ENCODE measurements around the gene RIC3.

RIC3 gene, protein sequence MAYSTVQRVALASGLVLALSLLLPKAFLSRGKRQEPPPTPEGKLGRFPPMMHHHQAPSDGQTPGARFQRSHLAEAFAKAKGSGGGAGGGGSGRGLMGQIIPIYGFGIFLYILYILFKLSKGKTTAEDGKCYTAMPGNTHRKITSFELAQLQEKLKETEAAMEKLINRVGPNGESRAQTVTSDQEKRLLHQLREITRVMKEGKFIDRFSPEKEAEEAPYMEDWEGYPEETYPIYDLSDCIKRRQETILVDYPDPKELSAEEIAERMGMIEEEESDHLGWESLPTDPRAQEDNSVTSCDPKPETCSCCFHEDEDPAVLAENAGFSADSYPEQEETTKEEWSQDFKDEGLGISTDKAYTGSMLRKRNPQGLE

DNA sequence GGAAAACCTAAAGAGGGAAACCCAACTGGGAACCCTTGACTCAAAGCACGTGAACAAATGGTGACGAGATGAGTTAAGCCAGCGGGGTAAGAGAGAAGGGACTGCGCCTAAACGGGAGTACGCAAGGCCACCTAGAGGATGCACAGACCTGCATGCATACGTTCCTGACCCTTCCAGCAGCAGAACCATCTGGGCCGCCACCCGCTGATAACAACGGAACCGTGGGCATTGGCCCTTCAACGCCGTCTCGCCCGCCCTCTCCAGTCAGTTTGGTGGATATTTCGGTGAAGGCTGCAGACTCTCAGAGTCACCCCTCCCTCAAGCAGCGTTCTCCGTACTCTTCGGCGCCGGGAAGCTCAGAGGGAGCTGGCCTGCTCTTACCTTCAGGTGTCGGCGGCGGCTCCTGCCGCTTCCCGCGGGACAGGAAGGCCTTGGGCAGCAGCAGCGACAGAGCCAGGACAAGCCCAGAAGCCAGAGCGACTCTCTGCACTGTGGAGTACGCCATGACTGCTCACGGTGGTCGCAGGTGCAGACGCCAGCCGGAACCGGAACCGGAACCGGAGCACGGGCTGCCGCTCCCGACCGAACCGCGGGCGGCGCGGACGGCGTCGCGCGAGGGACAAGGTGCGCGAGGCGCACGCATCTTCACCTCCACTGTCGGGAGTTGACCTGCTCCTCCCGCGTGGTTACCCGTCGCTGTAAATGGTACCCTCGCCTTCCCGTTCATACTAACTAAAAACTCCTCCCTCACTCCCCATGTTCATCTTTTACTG, at the start of gene RIC3:
TSS of gene RIC3 (minus strand) at position 541 of the 773 bp plus-strand sequence. CDS start at position 505, 36 bp downstream.
- ATAC-seq = peak; percentile 58; the same call in 2 of the 3 replicates
- no peak for TF ChIP-seq ZNF8 (CRISPR knock-in tag; IDR thresholded peaks at IDR 0.05)
- no peak for TF ChIP-seq ARNTL (CRISPR knock-in tag; IDR thresholded peaks at IDR 0.05; ENCODE audit: borderline replicate concordance, low read depth)
- TF ChIP-seq, protein P1, sequence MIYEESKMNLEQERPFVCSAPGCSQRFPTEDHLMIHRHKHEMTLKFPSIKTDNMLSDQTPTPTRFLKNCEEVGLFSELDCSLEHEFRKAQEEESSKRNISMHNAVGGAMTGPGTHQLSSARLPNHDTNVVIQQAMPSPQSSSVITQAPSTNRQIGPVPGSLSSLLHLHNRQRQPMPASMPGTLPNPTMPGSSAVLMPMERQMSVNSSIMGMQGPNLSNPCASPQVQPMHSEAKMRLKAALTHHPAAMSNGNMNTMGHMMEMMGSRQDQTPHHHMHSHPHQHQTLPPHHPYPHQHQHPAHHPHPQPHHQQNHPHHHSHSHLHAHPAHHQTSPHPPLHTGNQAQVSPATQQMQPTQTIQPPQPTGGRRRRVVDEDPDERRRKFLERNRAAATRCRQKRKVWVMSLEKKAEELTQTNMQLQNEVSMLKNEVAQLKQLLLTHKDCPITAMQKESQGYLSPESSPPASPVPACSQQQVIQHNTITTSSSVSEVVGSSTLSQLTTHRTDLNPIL (CRISPR knock-in tag; IDR thresholded peaks at IDR 0.05; ENCODE audit: low read depth) = no peak
- no peak for TF ChIP-seq BACH2 (CRISPR knock-in tag; IDR thresholded peaks at IDR 0.05; ENCODE audit: borderline replicate concordance)
- TF ChIP-seq GLIS3 (CRISPR knock-in tag; IDR thresholded peaks at IDR 0.05) = no peak
- TF ChIP-seq ZC3H10 (CRISPR knock-in tag; IDR thresholded peaks at IDR 0.05) = no peak
- TF ChIP-seq, protein P2, sequence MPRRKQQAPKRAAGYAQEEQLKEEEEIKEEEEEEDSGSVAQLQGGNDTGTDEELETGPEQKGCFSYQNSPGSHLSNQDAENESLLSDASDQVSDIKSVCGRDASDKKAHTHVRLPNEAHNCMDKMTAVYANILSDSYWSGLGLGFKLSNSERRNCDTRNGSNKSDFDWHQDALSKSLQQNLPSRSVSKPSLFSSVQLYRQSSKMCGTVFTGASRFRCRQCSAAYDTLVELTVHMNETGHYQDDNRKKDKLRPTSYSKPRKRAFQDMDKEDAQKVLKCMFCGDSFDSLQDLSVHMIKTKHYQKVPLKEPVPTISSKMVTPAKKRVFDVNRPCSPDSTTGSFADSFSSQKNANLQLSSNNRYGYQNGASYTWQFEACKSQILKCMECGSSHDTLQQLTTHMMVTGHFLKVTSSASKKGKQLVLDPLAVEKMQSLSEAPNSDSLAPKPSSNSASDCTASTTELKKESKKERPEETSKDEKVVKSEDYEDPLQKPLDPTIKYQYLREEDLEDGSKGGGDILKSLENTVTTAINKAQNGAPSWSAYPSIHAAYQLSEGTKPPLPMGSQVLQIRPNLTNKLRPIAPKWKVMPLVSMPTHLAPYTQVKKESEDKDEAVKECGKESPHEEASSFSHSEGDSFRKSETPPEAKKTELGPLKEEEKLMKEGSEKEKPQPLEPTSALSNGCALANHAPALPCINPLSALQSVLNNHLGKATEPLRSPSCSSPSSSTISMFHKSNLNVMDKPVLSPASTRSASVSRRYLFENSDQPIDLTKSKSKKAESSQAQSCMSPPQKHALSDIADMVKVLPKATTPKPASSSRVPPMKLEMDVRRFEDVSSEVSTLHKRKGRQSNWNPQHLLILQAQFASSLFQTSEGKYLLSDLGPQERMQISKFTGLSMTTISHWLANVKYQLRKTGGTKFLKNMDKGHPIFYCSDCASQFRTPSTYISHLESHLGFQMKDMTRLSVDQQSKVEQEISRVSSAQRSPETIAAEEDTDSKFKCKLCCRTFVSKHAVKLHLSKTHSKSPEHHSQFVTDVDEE (CRISPR knock-in tag; IDR thresholded peaks at IDR 0.05) = peak; percentile 39; the same call in 1 of the 2 replicates
- no peak for TF ChIP-seq CSDC2 (CRISPR knock-in tag; IDR thresholded peaks at IDR 0.05)
- 0 out of 2 replicates have a peak, but pooled peaks have one; percentile 52 for TF ChIP-seq SNAI2 (CRISPR knock-in tag; IDR thresholded peaks at IDR 0.05)
- TF ChIP-seq TCF4 (CRISPR knock-in tag; IDR thresholded peaks at IDR 0.05; ENCODE audit: borderline replicate concordance) = peak; percentile 11; the same call in 1 of the 2 replicates

DNA sequence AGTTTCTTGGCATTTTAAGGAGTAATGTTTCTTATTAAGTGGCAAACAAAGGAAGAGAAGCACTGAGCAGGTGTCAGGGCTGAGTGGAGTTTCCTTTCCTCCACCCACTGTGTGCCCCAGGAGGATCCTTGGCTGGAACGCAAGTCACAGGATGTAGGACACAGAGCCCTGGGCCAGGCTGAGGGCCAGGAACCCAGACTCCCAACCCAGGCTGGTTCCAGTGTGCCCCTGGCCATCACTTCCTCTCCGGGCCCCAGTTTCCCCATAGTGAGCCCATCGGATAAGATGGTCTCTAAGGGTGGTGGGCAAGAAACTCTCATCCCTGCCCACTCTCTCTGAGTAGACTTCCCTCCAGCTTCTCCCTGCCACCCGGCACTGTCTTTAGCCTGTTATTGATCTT, 49.6 kb upstream of the RIC3 start:
- no peak for ATAC-seq
- TF ChIP-seq SNAI2 (CRISPR knock-in tag; IDR thresholded peaks at IDR 0.05) = no peak
- TF ChIP-seq, protein P2 (CRISPR knock-in tag; IDR thresholded peaks at IDR 0.05) = no peak

DNA sequence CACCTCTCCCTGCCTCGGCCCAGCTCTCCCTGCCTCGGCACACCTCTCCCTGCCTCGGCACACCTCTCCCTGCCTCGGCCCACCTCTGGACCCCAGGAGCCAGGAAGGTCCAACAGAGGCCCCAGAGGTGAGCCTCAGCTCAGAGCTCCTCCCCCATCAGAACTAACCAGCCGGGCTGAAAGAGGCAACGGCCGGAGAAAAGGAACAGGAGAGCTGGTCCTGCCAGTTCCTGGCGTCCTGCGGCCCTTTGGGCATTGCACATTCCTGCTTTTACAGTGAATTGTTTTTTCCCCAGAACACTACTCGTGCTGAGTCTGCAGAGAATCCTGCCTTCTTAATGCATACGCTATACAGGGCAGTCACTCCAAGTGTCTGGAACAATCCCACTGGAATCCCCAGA, 49.1 kb upstream of the RIC3 start:
- TF ChIP-seq TOX (CRISPR knock-in tag; IDR thresholded peaks at IDR 0.05; ENCODE audit: borderline replicate concordance) = no peak
- TF ChIP-seq GLIS3 (CRISPR knock-in tag; IDR thresholded peaks at IDR 0.05) = no peak
- TF ChIP-seq, protein P3, sequence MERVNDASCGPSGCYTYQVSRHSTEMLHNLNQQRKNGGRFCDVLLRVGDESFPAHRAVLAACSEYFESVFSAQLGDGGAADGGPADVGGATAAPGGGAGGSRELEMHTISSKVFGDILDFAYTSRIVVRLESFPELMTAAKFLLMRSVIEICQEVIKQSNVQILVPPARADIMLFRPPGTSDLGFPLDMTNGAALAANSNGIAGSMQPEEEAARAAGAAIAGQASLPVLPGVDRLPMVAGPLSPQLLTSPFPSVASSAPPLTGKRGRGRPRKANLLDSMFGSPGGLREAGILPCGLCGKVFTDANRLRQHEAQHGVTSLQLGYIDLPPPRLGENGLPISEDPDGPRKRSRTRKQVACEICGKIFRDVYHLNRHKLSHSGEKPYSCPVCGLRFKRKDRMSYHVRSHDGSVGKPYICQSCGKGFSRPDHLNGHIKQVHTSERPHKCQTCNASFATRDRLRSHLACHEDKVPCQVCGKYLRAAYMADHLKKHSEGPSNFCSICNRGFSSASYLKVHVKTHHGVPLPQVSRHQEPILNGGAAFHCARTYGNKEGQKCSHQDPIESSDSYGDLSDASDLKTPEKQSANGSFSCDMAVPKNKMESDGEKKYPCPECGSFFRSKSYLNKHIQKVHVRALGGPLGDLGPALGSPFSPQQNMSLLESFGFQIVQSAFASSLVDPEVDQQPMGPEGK (CRISPR knock-in tag; IDR thresholded peaks at IDR 0.05; ENCODE audit: borderline replicate concordance) = no peak
- no peak for TF ChIP-seq OSR1 (CRISPR knock-in tag; IDR thresholded peaks at IDR 0.05)
- no peak for TF ChIP-seq ZFP30 (CRISPR knock-in tag; IDR thresholded peaks at IDR 0.05)
- ATAC-seq = no peak

DNA sequence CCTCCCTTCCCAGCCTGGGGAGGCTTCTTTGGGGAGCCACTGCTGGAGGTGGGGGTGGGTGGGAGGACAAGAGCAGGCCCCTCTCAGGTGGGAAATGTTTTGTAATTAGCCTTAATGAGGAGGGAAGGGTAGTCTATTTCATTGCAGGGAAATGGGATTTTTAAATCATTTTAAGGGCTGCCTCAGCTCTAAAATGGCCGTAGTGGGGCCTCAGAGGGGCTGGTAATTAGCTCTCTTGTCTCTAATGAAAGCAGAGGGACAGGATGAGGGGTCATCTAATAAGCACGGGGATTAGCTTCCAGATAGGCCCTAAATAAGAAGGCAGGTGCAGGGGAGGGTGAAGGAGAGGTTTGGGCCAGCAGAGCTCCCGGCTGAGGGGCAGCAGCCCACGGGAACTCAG, 48.3 kb upstream of the RIC3 start:
- TF ChIP-seq GLIS3 (CRISPR knock-in tag; IDR thresholded peaks at IDR 0.05) = no peak
- no peak for TF ChIP-seq SNAI2 (CRISPR knock-in tag; IDR thresholded peaks at IDR 0.05)
- TF ChIP-seq, protein P1 (CRISPR knock-in tag; IDR thresholded peaks at IDR 0.05; ENCODE audit: low read depth) = no peak
- TF ChIP-seq ARNTL (CRISPR knock-in tag; IDR thresholded peaks at IDR 0.05; ENCODE audit: borderline replicate concordance, low read depth) = no peak
- TF ChIP-seq PPARA (CRISPR knock-in tag; IDR thresholded peaks at IDR 0.05; ENCODE audit: borderline replicate concordance) = no peak
- no peak for TF ChIP-seq CSDC2 (CRISPR knock-in tag; IDR thresholded peaks at IDR 0.05)
- ATAC-seq = no peak
